GM19043 (cell line): ENCODE data around the gene DUSP2.
"Not testable (repeated sequence)": the region's sequence is repeated elsewhere in the genome, so short reads cannot be mapped to it uniquely, and the experiment has no call there.

Experiments used
- ATAC-seq: cut with Tn5 transposase; IDR thresholded peaks from one replicate; pipeline ENCODE4 v1.9.1; 2021; ENCODE audit warnings: low read depth; ENCODE audit not compliant: unreplicated experiment

DUSP2 gene

GRCh38 chr2:96163768-96164429 lies 18.7 kb upstream of the DUSP2 start:
- peak; percentile 58 for ATAC-seq

DNA sequence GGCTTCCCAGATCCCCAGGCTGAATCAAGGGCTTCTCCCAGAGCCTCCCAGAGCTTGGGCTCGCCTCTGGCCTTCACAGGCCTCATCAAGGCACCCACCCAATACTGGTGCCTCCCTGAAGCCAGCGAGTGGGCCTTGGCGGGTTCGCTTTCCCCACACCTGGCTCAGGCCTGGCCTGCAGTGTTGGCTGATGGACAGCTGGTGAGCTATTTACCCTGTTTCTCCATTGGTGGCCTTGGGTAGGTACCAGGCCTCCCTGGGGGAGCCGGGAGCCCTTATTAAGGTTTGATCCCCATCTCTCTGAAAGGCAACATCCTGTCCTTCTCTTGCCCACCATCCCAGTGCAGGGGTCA lies 18.2 kb upstream of the DUSP2 start:
- ATAC-seq, result peak; percentile 6

GRCh38 chr2:96161898-96162297 lies 16.7 kb upstream of the DUSP2 start:
- ATAC-seq, result no peak

- ATAC-seq, result not testable (repeated sequence)
These were observed 15.1 kb upstream of the DUSP2 start for GRCh38 chr2:96160366-96160765.

- no peak for ATAC-seq
These were observed 14.0 kb upstream of the DUSP2 start for GRCh38 chr2:96159084-96159830.

DNA sequence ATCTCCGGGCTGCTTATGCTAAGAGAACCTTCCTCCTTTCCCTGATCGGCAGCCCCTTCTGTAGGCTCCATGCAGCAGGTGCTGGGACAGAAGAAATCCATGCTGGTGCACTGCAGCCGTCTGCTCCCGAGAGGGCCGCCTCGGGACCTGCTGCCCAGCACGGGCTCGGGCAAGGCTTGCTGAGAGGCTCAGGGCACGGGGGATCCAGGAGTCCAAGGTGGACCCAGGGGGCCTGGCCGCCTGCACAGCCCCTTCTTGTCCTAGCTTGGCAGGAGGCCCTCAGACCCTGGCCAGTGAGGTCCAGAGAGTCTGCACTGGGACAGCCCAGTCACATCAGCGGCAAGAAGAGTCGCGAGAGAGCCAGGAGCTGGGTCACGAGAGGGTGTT lies 13.3 kb upstream of the DUSP2 start:
- ATAC-seq, result no peak

DNA sequence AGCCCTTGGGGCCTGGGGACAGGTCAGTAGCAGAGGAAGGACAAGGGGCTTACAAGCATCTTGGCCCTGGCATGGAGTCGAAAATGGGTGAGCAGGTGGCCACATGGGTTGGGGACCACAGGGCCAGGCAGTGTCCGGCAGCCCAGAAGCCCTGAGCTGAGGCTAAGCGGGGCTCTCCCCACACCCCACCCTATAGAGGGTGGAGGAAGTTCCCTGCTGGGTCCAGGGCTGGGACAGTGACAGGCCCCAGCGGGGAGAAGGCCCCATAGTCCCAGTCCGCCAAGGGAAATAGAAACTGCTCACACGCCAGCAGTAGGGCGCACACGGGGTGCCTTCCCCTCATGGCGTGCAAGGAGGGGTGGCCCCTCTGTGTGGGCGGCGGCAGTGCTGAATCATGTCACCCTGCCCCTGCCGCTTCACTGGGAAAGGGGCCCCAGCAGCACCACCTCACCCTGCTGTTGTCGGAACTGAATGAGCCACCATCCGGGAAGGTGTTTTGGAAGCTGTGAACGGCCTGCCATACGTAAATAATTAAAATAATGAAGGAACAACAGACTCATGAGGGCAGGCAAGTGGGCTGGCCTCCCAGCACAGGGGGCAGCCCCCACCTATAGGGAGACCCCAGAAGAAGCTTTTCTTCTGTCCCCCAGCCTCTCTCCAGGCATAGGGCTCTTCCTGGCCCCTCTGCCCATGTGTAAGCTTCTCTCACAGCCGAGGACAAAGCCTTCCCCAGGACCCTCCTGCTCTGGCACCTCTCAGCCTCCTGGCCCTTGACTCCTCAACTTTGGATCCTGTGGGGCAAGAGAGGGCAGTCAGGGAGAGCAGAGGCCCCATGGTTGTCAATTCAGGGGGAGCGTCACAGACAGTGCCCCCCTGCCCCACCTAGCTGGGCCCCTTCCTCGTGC lies 12.7 kb upstream of the DUSP2 start:
- peak; percentile 68 for ATAC-seq

- peak; percentile 41 for ATAC-seq
These were observed 11.8 kb upstream of the DUSP2 start for GRCh38 chr2:96156926-96157648.

GRCh38 chr2:96156011-96156820 lies 11.0 kb upstream of the DUSP2 start:
- ATAC-seq, result no peak

DNA sequence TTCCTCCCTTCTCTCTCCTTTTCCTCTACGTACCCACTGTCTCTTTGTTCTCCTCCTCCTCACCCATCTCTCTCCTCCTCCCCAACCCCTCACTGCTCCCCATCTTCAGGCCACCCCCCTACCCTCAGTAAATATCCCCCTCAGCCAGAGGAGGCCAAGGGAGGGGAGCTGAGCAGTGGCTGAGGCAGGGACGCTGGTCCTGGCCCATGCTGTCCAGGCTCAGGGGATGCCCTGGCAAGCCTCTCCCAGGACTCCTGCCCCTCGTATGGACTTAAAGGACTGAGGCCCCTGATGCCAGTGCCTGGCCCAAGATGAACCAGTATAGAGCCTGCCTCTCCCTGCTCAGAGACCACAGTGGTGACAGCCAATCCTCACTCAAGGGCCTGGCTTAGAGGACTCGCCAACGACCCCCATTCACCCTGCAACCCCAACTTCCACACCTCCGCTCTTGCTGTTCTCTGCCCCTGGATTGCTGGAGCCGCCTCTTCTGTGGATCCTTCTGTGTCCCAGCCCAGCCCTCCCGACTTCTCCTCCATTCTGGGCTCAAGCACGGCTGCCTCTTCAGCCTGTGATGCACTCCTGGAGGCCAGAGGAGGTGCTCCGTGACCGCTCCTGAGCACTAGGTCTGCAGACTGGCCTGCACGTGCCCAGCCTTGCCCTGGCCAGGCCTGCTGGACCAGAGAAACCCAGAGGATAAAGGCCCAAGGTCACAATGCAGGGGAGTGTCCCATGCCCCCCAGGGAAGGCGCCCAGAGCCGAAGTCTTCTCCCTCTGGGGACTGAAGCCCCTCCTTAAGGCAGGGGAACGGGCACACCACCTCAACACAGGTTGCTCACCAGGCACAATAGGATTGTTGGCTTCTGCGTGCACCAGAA lies 9.5 kb upstream of the DUSP2 start:
- ATAC-seq, result no peak

GRCh38 chr2:96153991-96154431 lies 8.8 kb upstream of the DUSP2 start:
- no peak for ATAC-seq

GRCh38 chr2:96153291-96153713 lies 8.1 kb upstream of the DUSP2 start:
- ATAC-seq, result no peak

GRCh38 chr2:96152304-96153161 lies 7.3 kb upstream of the DUSP2 start:
- no peak for ATAC-seq

DNA sequence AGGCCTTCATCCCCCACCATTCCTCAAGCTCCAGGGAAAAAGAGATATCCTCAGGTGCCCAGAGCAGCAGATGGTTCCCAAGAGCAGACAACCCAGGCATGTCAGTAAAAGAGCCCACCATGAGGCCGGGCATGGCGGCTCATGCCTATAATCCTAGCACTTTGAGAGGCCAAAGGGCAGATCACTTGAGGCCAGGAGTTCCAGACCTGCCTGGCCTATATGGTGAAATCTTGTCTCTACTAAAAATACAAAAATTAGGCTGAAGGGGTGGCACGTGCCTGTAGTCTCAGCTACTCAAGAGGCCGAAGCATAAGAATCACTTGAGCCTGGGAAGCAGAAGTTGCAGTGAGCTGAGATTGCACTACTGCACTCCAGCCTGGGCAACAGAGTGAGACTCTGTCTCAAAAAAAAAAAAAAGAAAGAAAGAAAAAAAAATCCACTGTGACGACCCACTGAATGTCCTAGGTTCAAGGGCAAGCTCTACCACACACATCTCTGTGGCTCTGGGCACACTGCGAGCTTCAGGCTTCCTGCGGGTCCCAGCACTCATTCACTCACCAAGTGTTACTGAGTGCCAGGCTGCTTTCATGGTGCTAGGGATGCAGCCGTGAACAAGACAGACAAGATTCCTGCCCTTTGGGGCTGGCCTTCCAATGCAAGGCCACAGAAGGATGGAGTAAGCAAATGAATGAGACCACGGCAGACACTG lies 6.5 kb upstream of the DUSP2 start:
- no peak for ATAC-seq

- ATAC-seq, result no peak
These were observed 5.8 kb upstream of the DUSP2 start for GRCh38 chr2:96150791-96151594.

DNA sequence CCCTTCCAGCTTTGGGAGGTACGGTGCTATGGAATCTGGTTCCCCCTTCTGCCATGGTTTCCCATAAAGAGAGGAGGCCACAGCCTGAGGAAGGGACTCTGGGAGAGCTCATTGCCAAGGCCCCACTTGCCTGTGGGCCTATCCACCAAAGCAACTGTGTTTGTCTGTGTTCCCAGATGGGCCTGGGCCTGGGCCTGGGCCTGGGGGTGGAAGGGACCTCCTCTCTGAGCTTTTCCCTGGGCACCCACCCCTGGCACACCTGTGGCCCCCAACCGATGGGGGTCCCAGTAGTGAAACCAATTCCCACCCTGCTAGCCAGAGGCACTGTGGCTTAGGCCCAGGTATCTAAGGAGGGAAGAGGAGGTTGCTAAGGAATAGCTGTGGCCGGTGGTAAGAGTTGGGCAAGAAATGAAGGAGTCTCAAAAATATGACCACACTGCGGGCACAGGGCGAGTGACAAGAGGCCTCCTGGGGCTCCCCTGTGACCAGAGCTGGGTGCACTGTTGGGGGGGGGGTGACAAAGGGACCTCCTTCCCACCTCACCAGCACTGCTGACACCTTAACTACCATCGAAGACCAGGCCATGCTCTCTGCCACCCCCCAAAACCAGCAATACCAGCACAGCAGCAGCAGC lies 4.9 kb upstream of the DUSP2 start:
- ATAC-seq, result no peak
